Retinal pigment epithelial cell (primary cell): Measurements from ENCODE around the gene FGD4.
A peak's percentile ranks its signal among the peaks of the same experiment; 100 is the strongest.
"Not testable (repeated sequence)": the region's sequence is repeated elsewhere in the genome, so short reads cannot be mapped to it uniquely, and the experiment has no call there.

Source experiments
- DNase-seq: peaks from one replicate; pipeline ENCODE4 v3.0.0-alpha.2; 2010; ENCODE audit warnings: low read depth
- H3K4me3 ChIP-seq: 2 replicates; pipeline ENCODE4 v1.5.1; 2011; ENCODE audit warnings: mild to moderate bottlenecking, low read length, control low read depth, moderate library complexity
- TF ChIP-seq, protein P1 (sequence below): conservative IDR thresholded peaks from 2 replicates; pipeline ENCODE4 v1.5.1; 2011; ENCODE audit warnings: low read depth, low read length, control low read depth, inconsistent platforms

FGD4 gene

DNA sequence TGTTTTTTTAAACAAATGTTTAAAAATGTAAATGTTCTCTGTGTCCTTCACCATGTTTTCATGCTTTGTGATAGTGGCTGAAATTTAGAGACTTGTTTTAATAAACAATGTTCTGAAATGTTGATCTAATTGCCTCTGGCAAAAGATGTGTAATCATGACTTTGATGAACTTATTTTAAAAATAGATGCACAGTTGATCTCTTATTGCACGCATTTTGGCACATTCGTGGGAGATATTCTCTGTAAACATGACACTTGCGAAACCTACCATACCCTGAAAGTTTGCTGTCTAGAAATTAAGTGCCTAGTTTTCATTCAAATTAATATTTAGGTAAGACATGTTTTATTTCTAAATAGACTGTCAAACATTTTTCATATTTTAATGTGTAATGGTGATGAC is 160.1 kb downstream of the FGD4 start:
- DNase-seq: no peak
- no peak overlapping the region for H3K4me3 ChIP-seq

GRCh38 chr12:32560520-32560919 is 161.2 kb downstream of the FGD4 start:
- DNase-seq: no peak
- no peak overlapping the region for H3K4me3 ChIP-seq
- TF ChIP-seq, protein P1, sequence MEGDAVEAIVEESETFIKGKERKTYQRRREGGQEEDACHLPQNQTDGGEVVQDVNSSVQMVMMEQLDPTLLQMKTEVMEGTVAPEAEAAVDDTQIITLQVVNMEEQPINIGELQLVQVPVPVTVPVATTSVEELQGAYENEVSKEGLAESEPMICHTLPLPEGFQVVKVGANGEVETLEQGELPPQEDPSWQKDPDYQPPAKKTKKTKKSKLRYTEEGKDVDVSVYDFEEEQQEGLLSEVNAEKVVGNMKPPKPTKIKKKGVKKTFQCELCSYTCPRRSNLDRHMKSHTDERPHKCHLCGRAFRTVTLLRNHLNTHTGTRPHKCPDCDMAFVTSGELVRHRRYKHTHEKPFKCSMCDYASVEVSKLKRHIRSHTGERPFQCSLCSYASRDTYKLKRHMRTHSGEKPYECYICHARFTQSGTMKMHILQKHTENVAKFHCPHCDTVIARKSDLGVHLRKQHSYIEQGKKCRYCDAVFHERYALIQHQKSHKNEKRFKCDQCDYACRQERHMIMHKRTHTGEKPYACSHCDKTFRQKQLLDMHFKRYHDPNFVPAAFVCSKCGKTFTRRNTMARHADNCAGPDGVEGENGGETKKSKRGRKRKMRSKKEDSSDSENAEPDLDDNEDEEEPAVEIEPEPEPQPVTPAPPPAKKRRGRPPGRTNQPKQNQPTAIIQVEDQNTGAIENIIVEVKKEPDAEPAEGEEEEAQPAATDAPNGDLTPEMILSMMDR: no peak

More for the DNA sequence above, 160.1 kb downstream of the FGD4 start:
- TF ChIP-seq, protein P1: no peak

- H3K4me3 ChIP-seq: no peak overlapping the region
- peak; percentile 51 for DNase-seq
- TF ChIP-seq, protein P1: no peak
Measured at GRCh38 chr12:32561931-32562341, 162.6 kb downstream of the FGD4 start.

GRCh38 chr12:32562413-32562812 is 163.1 kb downstream of the FGD4 start:
- H3K4me3 ChIP-seq, DNase-seq: not testable (repeated sequence)

DNA sequence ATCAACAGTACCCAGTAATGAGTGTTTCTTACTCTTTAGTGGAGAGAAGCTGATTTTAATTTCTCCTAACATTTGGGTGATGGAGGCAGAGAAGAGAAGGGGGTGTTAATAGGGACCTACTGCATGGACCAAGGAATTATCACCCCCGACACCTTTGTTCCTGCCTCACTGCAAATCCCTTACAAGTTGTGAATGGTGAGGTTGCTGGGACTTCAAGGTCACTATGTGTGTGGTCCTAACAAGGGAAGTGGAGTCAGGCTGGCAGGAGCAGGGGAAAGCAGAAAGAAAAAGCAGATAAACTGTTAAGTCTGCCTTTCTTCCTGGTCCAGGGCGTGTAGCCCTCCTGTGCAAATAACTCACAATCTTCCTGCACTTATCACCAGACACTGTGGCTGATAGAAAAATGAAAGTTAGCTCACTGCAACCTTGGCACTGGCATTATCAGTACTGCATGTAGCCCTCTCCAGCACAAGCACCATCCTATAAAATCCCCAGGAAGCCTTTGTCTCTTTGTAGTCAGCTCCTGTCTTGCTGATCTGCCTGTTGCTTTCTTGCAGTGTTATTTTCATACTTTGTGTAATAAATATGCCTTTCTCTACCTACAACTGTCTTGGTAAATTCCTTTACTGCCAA is 167.4 kb downstream of the FGD4 start:
- no peak for DNase-seq
- no peak overlapping the region for H3K4me3 ChIP-seq
- TF ChIP-seq, protein P1: no peak

- no peak for DNase-seq
- TF ChIP-seq, protein P1: no peak
- H3K4me3 ChIP-seq: no peak overlapping the region
Measured at GRCh38 chr12:32567296-32567674, 167.9 kb downstream of the FGD4 start.

GRCh38 chr12:32568228-32568627 is 168.9 kb downstream of the FGD4 start:
- TF ChIP-seq, protein P1: no peak
- peak; percentile 81 for DNase-seq
- no peak overlapping the region for H3K4me3 ChIP-seq
